A549 (cell line): Measurements from ENCODE around the gene ADAMTS13. TPM values are rescaled to one million over a fixed set of nuclear protein-coding genes. Genes with fewer than 3 reads are reported as not detected.

Experiments used
- ATAC-seq, 2 experiments: fragments of 200-7000 bp in 1 of 2; fragments of >200 bp in 1 of 2; cut with Nextera tagmentation in 1 of 2; cut with Tn5 transposase in 1 of 2; 3 replicates each; pipeline versions ENCODE4 v1.8.0 to v1.9.1; 2018 to 2020; ENCODE audit warnings: mild to moderate bottlenecking in 1 of 2, moderate library complexity in 1 of 2
- CTCF ChIA-PET: fragments of 300-600 bp; sonication (Branson Sonifier 250); formaldehyde crosslinking; extraction: SDS; loops from one replicate; lab custom pipeline; 2021; ENCODE audit warnings: antibody characterized with exemption, inconsistent platforms; lab: Yijun Ruan, JAX
- POLR2A ChIA-PET: fragments of 350-600 bp; formaldehyde crosslinking; extraction: SDS; loops from one replicate; lab custom pipeline; 2021; ENCODE audit warnings: antibody characterized with exemption, inconsistent platforms; lab: Yijun Ruan, JAX
- DNase-seq, 2 experiments: peaks; one replicate each; pipeline versions ENCODE4 v3.0.0 to v3.0.0-alpha.2; 2011 to 2016; ENCODE audit warnings: low read depth in 1 of 2, low spot score in 1 of 2
- FAIRE-seq: peaks from 2 replicates; lab custom pipeline; 2011; peaks lifted over from hg19 to GRCh38; lab: Jason Lieb, UNC
- H3K27ac ChIP-seq, 2 experiments: fragments of >200 bp; sonication (Bioruptor Twin); formaldehyde crosslinking; 3 replicates each; pipeline ENCODE4 v1.5.1; 2016 to 2017
- H3K4me1 ChIP-seq: fragments of >200 bp; sonication (Bioruptor Twin); formaldehyde crosslinking; 3 replicates; pipeline ENCODE4 v1.6.1; 2016
- H3K4me2 ChIP-seq: fragments of >200 bp; sonication (Bioruptor Twin); formaldehyde crosslinking; 3 replicates; pipeline ENCODE4 v1.6.1; 2016
- H3K4me3 ChIP-seq: fragments of >200 bp; sonication (Bioruptor Twin); formaldehyde crosslinking; 3 replicates; pipeline ENCODE4 v1.5.1; 2016
- H3K9me3 ChIP-seq: fragments of >200 bp; sonication (Bioruptor Twin); formaldehyde crosslinking; 3 replicates; pipeline ENCODE4 v1.6.1; 2016
- BHLHE40 ChIP-seq: IDR thresholded peaks from 2 replicates; pipeline ENCODE4 v1.6.1; 2012; ENCODE audit warnings: low read depth, low read length, inconsistent platforms
- CEBPB ChIP-seq, 2 experiments: fragments of >200 bp in 1 of 2; sonication (Bioruptor Twin) in 1 of 2; formaldehyde crosslinking in 1 of 2; IDR thresholded peaks; 2 replicates each; pipeline ENCODE4 v1.6.1; 2012 to 2016
- EHF ChIP-seq: fragments of 250-450 bp; sonication (Bioruptor Pico); IDR thresholded peaks from 2 replicates; pipeline ENCODE4 v1.5.0; 2020; ENCODE audit warnings: mild to moderate bottlenecking
- ELK1 ChIP-seq: fragments of 150-350 bp; IDR thresholded peaks from 2 replicates; pipeline ENCODE4 v1.6.1; 2014; ENCODE audit warnings: low read depth, mild to moderate bottlenecking, low read length
- FOSL2 ChIP-seq, 2 experiments: fragments of 450-650 bp in 1 of 2; fragments of >200 bp in 1 of 2; sonication (Bioruptor Twin) in 1 of 2; formaldehyde crosslinking; IDR thresholded peaks; 2 replicates each; pipeline versions ENCODE4 v1.5.0 to v1.6.1; 2016 to 2020; ENCODE audit warnings: mild to moderate bottlenecking in 1 of 2, moderate library complexity in 1 of 2
- GATA3 ChIP-seq: IDR thresholded peaks from 2 replicates; pipeline ENCODE4 v1.6.1; 2012; ENCODE audit warnings: borderline replicate concordance
- HOXB13 ChIP-seq: fragments of 250-450 bp; sonication (Bioruptor Pico); IDR thresholded peaks from 2 replicates; pipeline ENCODE4 v1.5.0; 2020; ENCODE audit warnings: low read depth, mild to moderate bottlenecking, moderate library complexity
- JUN ChIP-seq, 2 experiments: fragments of >200 bp; sonication (Bioruptor Twin); formaldehyde crosslinking; IDR thresholded peaks; 2 replicates in 1 of 2; 3 replicates in 1 of 2; pipeline ENCODE4 v1.6.1; 2016 to 2017
- JUNB ChIP-seq: fragments of >200 bp; sonication (Bioruptor Twin); formaldehyde crosslinking; IDR thresholded peaks from 2 replicates; pipeline ENCODE4 v1.6.1; 2016
- MAFK ChIP-seq: fragments of 450-650 bp; IDR thresholded peaks from 2 replicates; pipeline ENCODE4 v1.6.1; 2014; ENCODE audit not compliant: partially characterized antibody
- MAX ChIP-seq: IDR thresholded peaks from 2 replicates; pipeline ENCODE4 v1.6.1; 2012
- MYC ChIP-seq: IDR thresholded peaks from 2 replicates; pipeline ENCODE4 v1.6.1; 2012; ENCODE audit warnings: mild to moderate bottlenecking, inconsistent platforms, low read length, improper control_type of control experiment, borderline replicate concordance
- PBX3 ChIP-seq: IDR thresholded peaks from 2 replicates; pipeline ENCODE4 v1.6.1; 2012
- POLR2A ChIP-seq: IDR thresholded peaks from 2 replicates; pipeline ENCODE4 v1.6.1; 2012; ENCODE audit warnings: mild to moderate bottlenecking, low read length
- RARB ChIP-seq: fragments of 250-450 bp; sonication (Bioruptor Pico); IDR thresholded peaks from 2 replicates; pipeline ENCODE4 v1.8.0; 2021; ENCODE audit warnings: mild to moderate bottlenecking, moderate library complexity
- RCOR1 ChIP-seq: fragments of 150-350 bp; IDR thresholded peaks from 2 replicates; pipeline ENCODE4 v1.6.1; 2014; ENCODE audit warnings: antibody characterized with exemption, low read length, low read depth
- RNF2 ChIP-seq: fragments of 200-600 bp; sonication (generic); IDR thresholded peaks from 2 replicates; pipeline ENCODE4 v1.6.1; 2016; ENCODE audit warnings: low read depth, mild to moderate bottlenecking, antibody characterized with exemption, moderate library complexity, borderline replicate concordance
- SMC3 ChIP-seq: fragments of >200 bp; sonication (Bioruptor Twin); formaldehyde crosslinking; IDR thresholded peaks from 3 replicates; pipeline ENCODE4 v1.6.1; 2018; ENCODE audit warnings: inconsistent platforms
- SREBF2 ChIP-seq: fragments of 450-650 bp; IDR thresholded peaks from 2 replicates; pipeline ENCODE4 v1.6.1; 2014; ENCODE audit warnings: mild to moderate bottlenecking, moderate library complexity
- USF2 ChIP-seq: fragments of 450-650 bp; IDR thresholded peaks from 2 replicates; pipeline ENCODE4 v1.6.1; 2014; ENCODE audit warnings: antibody characterized with exemption
- ZC3H11A ChIP-seq: fragments of 450-650 bp; IDR thresholded peaks from 2 replicates; pipeline ENCODE4 v1.6.1; 2014; ENCODE audit warnings: antibody characterized with exemption, mild to moderate bottlenecking
- WGBS: methylation state at CpG from one replicate; pipeline ENCODE4 v1.1.6; 2017; ENCODE audit errors: missing lambda C conversion rate; 5-methylcytosine and 5-hydroxymethylcytosine counted together
- polyA plus RNA-seq, 4 experiments: library from polyadenylated mRNA; depleted of rRNA in 3 of 4; stranded (reverse); fragments of >200 nt; fragmentation: RNase III in 1 of 4; extraction: RNeasy Plus Mini Kit Qiagen cat#74134 plus additional on column Dnase treatment in 1 of 4; gene quantifications; 2 replicates in 3 of 4; 3 replicates in 1 of 4; pipeline ENCODE4 v1.2.3, GENCODE V29; 2011 to 2017

The ADAMTS13 gene
- polyA plus RNA-seq, 2 of the 4 experiments (the other 2 are of a cell fraction): 0.80 to 0.98 TPM

GRCh38 chr9:133468777-133469421 lies 46.7 kb downstream of the ADAMTS13 start:
- Histone ChIP-seq H3K4me3 (no peak overlapping the region), H3K4me1 (no peaks in the 10 kb centered on the region), H3K9me3 (no peaks in the 10 kb centered on the region), H3K4me2 (no peak overlapping the region), H3K27ac (no peak overlapping the region)
- ChIA-PET POLR2A (interaction anchor here (2.0 to 3.4 kb wide), 2 partner anchors 9 kb away, joined by 7 to 9 read pairs; partner anchors contain the start of genes CACFD1 and SLC2A6), CTCF (interaction anchor here (0.6 to 1.0 kb wide), 3 partner anchors 8 to 18 kb away, joined by 3 read pairs; partner anchors contain the start of gene CACFD1)
- peak in 1 of 2 experiments; percentile 9; a peak in 3 of 6 replicates for ATAC-seq
- DNase-seq: no peak
- FAIRE-seq: no peak
- WGBS: 100% methylated on average over 1 of the region's 6 CpGs
- TF ChIP-seq MAFK (no peak), GATA3 (0 out of 2 replicates have a peak, but pooled peaks have one; percentile 7), JUN (IDR thresholded peaks at IDR 0.05) (no peak), MYC (no peak)

- no peak for DNase-seq
- FAIRE-seq: no peak
- WGBS: 84% methylated on average over 13 of the region's 16 CpGs
- Histone ChIP-seq H3K4me3 (no peak overlapping the region), H3K9me3 (no peaks in the 10 kb centered on the region), H3K4me1 (no peaks in the 10 kb centered on the region), H3K27ac (no peak overlapping the region), H3K4me2 (no peak overlapping the region)
- peak in 1 of 2 experiments; percentile 12; a peak in 2 of 6 replicates for ATAC-seq
- TF ChIP-seq SREBF2 (no peak), PBX3 (0 out of 2 replicates have a peak, but pooled peaks have one; percentile 49), JUN (IDR thresholded peaks at IDR 0.05) (peak in 1 of 2 experiments; percentile 25; a peak in 1 of 5 replicates), USF2 (no peak), JUNB (no peak)
- ChIA-PET POLR2A (interaction anchor here (1.2 to 3.4 kb wide), 2 partner anchors 11 kb away, joined by 3 to 9 read pairs; partner anchors contain the start of gene CACFD1), CTCF (interaction anchor here (0.8 to 1.2 kb wide), 3 partner anchors 11 to 66 kb away, joined by 3 read pairs; no protein-coding TSS in a partner anchor)
Observed at GRCh38 chr9:133470427-133470924, 48.3 kb downstream of the ADAMTS13 start.

- TF ChIP-seq HOXB13 (CRISPR knock-in tag) (no peak), GATA3 (no peak)
- TF ChIP-seq, all 56 proteins: peak for 0
- Histone ChIP-seq H3K9me3 (no peaks in the 10 kb centered on the region), H3K4me1 (no peaks in the 10 kb centered on the region), H3K27ac (no peak overlapping the region), H3K4me3 (no peak overlapping the region), H3K4me2 (no peak overlapping the region)
- ATAC-seq (no peak), DNase-seq (no peak), FAIRE-seq (no peak)
- CTCF ChIA-PET: interaction anchor here (0.7 to 1.2 kb wide), 4 partner anchors 12 to 286 kb away, joined by 3 read pairs; no protein-coding TSS in a partner anchor
- 90% methylated on average over 7 of the region's 7 CpGs for WGBS
- POLR2A ChIA-PET: interaction anchor here (1.2 kb wide), 1 partner anchor 12 kb away, joined by 3 read pairs; no protein-coding TSS in a partner anchor
Observed at GRCh38 chr9:133470988-133471387, 48.8 kb downstream of the ADAMTS13 start.

- Histone ChIP-seq H3K4me3 (no peak overlapping the region), H3K9me3 (no peaks in the 10 kb centered on the region), H3K27ac (no peak overlapping the region), H3K4me1 (no peaks in the 10 kb centered on the region), H3K4me2 (no peak overlapping the region)
- ATAC-seq (no peak), FAIRE-seq (no peak), DNase-seq (no peak)
- POLR2A ChIA-PET: interaction anchor here (1.2 kb wide), 1 partner anchor 12 kb away, joined by 3 read pairs; no protein-coding TSS in a partner anchor
- CTCF ChIA-PET: interaction anchor here (0.7 to 1.3 kb wide), 3 partner anchors 14 to 286 kb away, joined by 3 read pairs; no protein-coding TSS in a partner anchor
- WGBS: 89% methylated on average over 20 of the region's 27 CpGs
- no peak for TF ChIP-seq CEBPB (IDR thresholded peaks at IDR 0.05)
- no peak for TF ChIP-seq POLR2A
- TF ChIP-seq SMC3: no peak
- no peak for TF ChIP-seq RNF2
- TF ChIP-seq ELK1: no peak
- no peak for TF ChIP-seq RARB
- TF ChIP-seq FOSL2 (IDR thresholded peaks at IDR 0.05): no peak
- TF ChIP-seq FOSL2 (CRISPR knock-in tag; IDR thresholded peaks at IDR 0.05): no peak
- TF ChIP-seq EHF (CRISPR knock-in tag): no peak
- TF ChIP-seq BHLHE40: no peak
- TF ChIP-seq MAX: no peak
- TF ChIP-seq ZC3H11A: no peak
- TF ChIP-seq JUNB: no peak
- TF ChIP-seq PBX3: no peak
- TF ChIP-seq RCOR1: no peak
- TF ChIP-seq SREBF2: no peak
Observed at GRCh38 chr9:133471551-133472276, 49.5 kb downstream of the ADAMTS13 start.
